SU-DHL-6 (cell line): ENCODE measurements around the gene TMEM260.

Experiments
- EZH2phosphoT487 ChIP-seq: fragments of 200-600 bp; sonication (generic), shearing (Covaris generic); conservative IDR thresholded peaks from 2 replicates; pipeline ENCODE4 v1.6.1; 2018; ENCODE audit warnings: mild to moderate bottlenecking, antibody characterized with exemption, low read length, moderate library complexity, mixed read lengths
- TF ChIP-seq, protein P1 (sequence below): fragments of 200-600 bp; sonication (generic); IDR thresholded peaks from one replicate; pipeline ENCODE4 v1.5.1; 2017; ENCODE audit warnings: antibody characterized with exemption, mild to moderate bottlenecking, low read length, moderate library complexity; ENCODE audit not compliant: insufficient read depth, poor library complexity, severe bottlenecking

DNA sequence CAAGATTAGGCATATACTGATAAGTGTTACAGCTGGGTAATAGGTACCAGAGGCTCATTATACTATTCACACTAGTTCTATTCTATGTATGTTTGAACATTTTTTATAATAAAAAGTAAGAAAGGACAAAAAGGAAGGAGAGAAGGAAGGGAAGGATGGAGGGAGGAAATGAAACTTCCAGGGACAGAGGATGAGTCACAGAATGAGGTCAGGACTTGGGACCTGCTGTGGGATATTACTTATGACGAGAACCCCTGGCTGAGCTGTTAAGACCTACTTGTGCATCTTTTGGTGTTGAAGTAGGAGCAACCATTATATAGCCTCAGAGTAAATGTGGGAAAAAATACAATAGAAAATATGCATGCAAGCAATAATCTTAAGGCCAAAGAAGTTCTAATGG is 16.7 kb upstream of the TMEM260 start:
- TF ChIP-seq, protein P1, sequence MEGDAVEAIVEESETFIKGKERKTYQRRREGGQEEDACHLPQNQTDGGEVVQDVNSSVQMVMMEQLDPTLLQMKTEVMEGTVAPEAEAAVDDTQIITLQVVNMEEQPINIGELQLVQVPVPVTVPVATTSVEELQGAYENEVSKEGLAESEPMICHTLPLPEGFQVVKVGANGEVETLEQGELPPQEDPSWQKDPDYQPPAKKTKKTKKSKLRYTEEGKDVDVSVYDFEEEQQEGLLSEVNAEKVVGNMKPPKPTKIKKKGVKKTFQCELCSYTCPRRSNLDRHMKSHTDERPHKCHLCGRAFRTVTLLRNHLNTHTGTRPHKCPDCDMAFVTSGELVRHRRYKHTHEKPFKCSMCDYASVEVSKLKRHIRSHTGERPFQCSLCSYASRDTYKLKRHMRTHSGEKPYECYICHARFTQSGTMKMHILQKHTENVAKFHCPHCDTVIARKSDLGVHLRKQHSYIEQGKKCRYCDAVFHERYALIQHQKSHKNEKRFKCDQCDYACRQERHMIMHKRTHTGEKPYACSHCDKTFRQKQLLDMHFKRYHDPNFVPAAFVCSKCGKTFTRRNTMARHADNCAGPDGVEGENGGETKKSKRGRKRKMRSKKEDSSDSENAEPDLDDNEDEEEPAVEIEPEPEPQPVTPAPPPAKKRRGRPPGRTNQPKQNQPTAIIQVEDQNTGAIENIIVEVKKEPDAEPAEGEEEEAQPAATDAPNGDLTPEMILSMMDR = no peak
- TF ChIP-seq EZH2phosphoT487 = no peak
